Colonic mucosa (tissue), 4 donors: ENCODE data around the gene IFNG-AS1. TPM values are rescaled to one million over a fixed set of nuclear protein-coding genes. Genes with fewer than 3 reads are reported as not detected.

Source experiments
- DNase-seq: peaks from one replicate; pipeline ENCODE4 v3.0.0-alpha.2; 2020
- H3K27ac ChIP-seq: fragments of 200-600 bp; one replicate; pipeline ENCODE4 v1.8.0; 2021
- H3K27me3 ChIP-seq: fragments of 200-600 bp; one replicate; pipeline ENCODE4 v1.8.0; 2021
- H3K36me3 ChIP-seq: fragments of 200-600 bp; one replicate; pipeline ENCODE4 v1.8.0; 2021
- H3K4me1 ChIP-seq: fragments of 200-600 bp; one replicate; pipeline ENCODE4 v1.8.0; 2021; ENCODE audit warnings: mild to moderate bottlenecking
- H3K4me3 ChIP-seq: fragments of 200-600 bp; one replicate; pipeline ENCODE4 v1.8.0; 2021
- H3K9ac ChIP-seq, 2 donors: one replicate each; pipeline ENCODE4 v1.7.0; 2013; ENCODE audit warnings: control low read depth in 2 of 2, low read depth in 2 of 2, low read length in 2 of 2
- H3K9me3 ChIP-seq: fragments of 200-600 bp; one replicate; pipeline ENCODE4 v1.8.0; 2021
- CTCF ChIP-seq: fragments of 200-600 bp; IDR thresholded peaks from one replicate; pipeline ENCODE4 v1.8.0; 2022; ENCODE audit warnings: antibody characterized with exemption, mild to moderate bottlenecking
- intact Hi-C: fragments of 100-400 bp; cut with DNase I; formaldehyde crosslinking; loops from one replicate; pipeline ENCODE4 v1.14.1; 2022
- total RNA-seq, 2 donors: library from RNA; stranded (reverse); fragmentation: NEBNext Ultra II Directional in 1 of 2; extraction: Animal tissue kit (Norgen Biotek cat#: 25700) in 1 of 2; gene quantifications; one replicate each; pipeline ENCODE4 v1.2.1, GENCODE V29; 2021
- donor health status: healthy.
- donor health status: DM: no; HTN: no; CAD: no.
- donor health status: DM: no; HTN: no; CAD: no.

Gene IFNG-AS1
- total RNA-seq, 2 donors from 2014 or later = not detected

- intact Hi-C loops = no loop called here
- Histone ChIP-seq H3K9ac (no peak overlapping the region), H3K4me1 (no peaks in the 10 kb centered on the region), H3K27me3 (no peaks in the 10 kb centered on the region), H3K36me3 (no peaks in the 10 kb centered on the region), H3K27ac (no peak overlapping the region), H3K4me3 (no peak overlapping the region), H3K9me3 (no peaks in the 10 kb centered on the region)
- no peak for TF ChIP-seq CTCF
- no peak for DNase-seq
These were observed 31.5 kb downstream of the IFNG-AS1 start for GRCh38 chr12:68020699-68021098.

GRCh38 chr12:68028647-68029046 is 39.4 kb downstream of the IFNG-AS1 start:
- no peak for DNase-seq
- Histone ChIP-seq H3K9ac (no peak overlapping the region), H3K4me3 (no peak overlapping the region), H3K27ac (no peak overlapping the region), H3K27me3 (no peaks in the 10 kb centered on the region), H3K36me3 (no peaks in the 10 kb centered on the region), H3K4me1 (no peaks in the 10 kb centered on the region), H3K9me3 (no peaks in the 10 kb centered on the region)
- intact Hi-C loops = no loop called here
- no peak for TF ChIP-seq CTCF

- H3K9ac ChIP-seq = no peak overlapping the region
- DNase-seq = no peak
- no peaks in the 10 kb centered on the region for H3K9me3 ChIP-seq
- H3K4me1 ChIP-seq = no peaks in the 10 kb centered on the region
- no peak overlapping the region for H3K4me3 ChIP-seq
- H3K27me3 ChIP-seq = no peaks in the 10 kb centered on the region
- intact Hi-C loops = no loop called here
- no peaks in the 10 kb centered on the region for H3K36me3 ChIP-seq
- H3K27ac ChIP-seq = no peak overlapping the region
- no peak for TF ChIP-seq CTCF
These were observed 41.0 kb downstream of the IFNG-AS1 start for GRCh38 chr12:68030248-68030647.

- Histone ChIP-seq H3K4me3 (no peak overlapping the region), H3K9me3 (no peaks in the 10 kb centered on the region), H3K4me1 (no peaks in the 10 kb centered on the region), H3K36me3 (no peaks in the 10 kb centered on the region), H3K27me3 (no peaks in the 10 kb centered on the region), H3K27ac (no peak overlapping the region), H3K9ac (no peak overlapping the region)
- intact Hi-C loops = no loop called here
- no peak for DNase-seq
- no peak for TF ChIP-seq CTCF
These were observed 41.9 kb downstream of the IFNG-AS1 start for GRCh38 chr12:68031174-68031573.

DNA sequence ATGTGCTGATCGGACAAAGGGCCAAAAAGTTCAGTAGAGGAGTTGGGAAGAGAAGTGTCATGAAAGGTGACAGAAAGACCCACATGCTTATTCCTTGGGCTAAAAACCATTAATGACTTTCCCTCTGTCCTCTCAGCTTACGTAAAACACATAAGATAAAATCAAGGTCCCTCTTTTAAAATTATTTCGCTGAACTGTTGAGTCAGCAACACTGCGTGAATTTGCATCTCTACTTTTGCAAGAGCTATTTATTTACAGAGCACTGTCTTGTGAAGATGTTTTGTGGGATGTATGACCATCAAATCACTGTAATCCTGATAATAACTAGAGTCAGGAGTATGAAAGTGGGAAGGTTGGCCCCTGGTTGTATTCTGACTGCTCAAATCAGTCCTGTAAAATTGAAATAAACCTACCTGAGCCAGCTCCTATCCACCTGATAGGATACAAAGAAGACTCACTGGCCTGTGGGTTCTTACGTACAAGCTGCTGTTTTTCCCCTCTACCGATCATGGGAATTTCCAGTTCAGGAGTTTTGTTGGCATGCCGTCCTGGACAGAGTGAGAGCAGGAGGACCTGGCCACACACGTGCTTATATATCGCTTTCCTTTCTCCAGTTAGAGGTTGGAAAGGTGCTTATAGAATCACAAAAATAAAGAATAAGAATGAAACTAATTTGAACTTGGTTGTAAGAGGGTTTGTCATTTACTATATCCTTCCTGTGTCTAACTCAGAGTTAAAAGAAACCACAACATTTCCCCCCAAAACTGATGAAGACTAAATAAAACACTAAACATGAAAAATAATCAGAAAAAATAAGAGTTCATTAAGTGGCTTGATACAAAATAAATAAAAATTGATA is 42.9 kb downstream of the IFNG-AS1 start:
- Histone ChIP-seq H3K9ac (no peak overlapping the region), H3K4me3 (no peak overlapping the region), H3K4me1 (no peaks in the 10 kb centered on the region), H3K27me3 (no peaks in the 10 kb centered on the region), H3K36me3 (no peaks in the 10 kb centered on the region), H3K27ac (no peak overlapping the region), H3K9me3 (no peaks in the 10 kb centered on the region)
- DNase-seq = no peak
- intact Hi-C loops = no loop called here
- no peak for TF ChIP-seq CTCF
